Activated T-cell treated with anti-CD3 and anti-CD28 coated beads, Interleukin-2, amount 50 U/mL, for 72 hours (primary cell): ENCODE measurements around the gene TEKT1. TPM values are rescaled to one million over a fixed set of nuclear protein-coding genes. Genes with fewer than 3 reads are reported as not detected.
"Not testable (repeated sequence)": the region's sequence is repeated elsewhere in the genome, so short reads cannot be mapped to it uniquely, and the experiment has no call there.

Experiments
- ATAC-seq, 2 donors: fragments of 150-1000 bp; cut with Tn5 transposase; replicated peaks in 1 of 2; 2 replicates each; pipeline ENCODE4 v1.10.0; 2021; ENCODE audit warnings: moderate library complexity in 2 of 2, mild to moderate bottlenecking in 1 of 2
- DNase-seq, 2 donors: peaks; one replicate each; pipeline ENCODE4 v3.0.0; 2021 to 2022; ENCODE audit warnings: mixed read lengths in 1 of 2
- H3K27ac Mint-ChIP-seq: one replicate; pipeline ENCODE4 v1.8.0; 2022; ENCODE audit warnings: mild to moderate bottlenecking, moderate library complexity, mixed read lengths
- H3K27me3 Mint-ChIP-seq: one replicate; pipeline ENCODE4 v1.8.0; 2022; ENCODE audit warnings: low read depth, mixed read lengths
- H3K36me3 Mint-ChIP-seq, 2 donors: one replicate each; pipeline ENCODE4 v1.8.0; 2022; ENCODE audit warnings: mixed read lengths in 2 of 2, mild to moderate bottlenecking in 1 of 2; ENCODE audit not compliant: insufficient read depth in 2 of 2
- H3K4me1 Mint-ChIP-seq: one replicate; pipeline ENCODE4 v1.8.0; 2022; ENCODE audit warnings: low read depth, mixed read lengths
- H3K4me3 Mint-ChIP-seq, 2 donors: one replicate each; pipeline ENCODE4 v1.8.0; 2022; ENCODE audit warnings: mild to moderate bottlenecking in 2 of 2, mixed read lengths in 2 of 2, moderate library complexity in 2 of 2
- H3K9me3 Mint-ChIP-seq, 2 donors: one replicate each; pipeline ENCODE4 v1.8.0; 2022; ENCODE audit warnings: mixed read lengths in 2 of 2
- total RNA-seq, 2 donors: library from RNA; stranded (reverse); gene quantifications; one replicate each; pipeline ENCODE4 v1.2.3, GENCODE V29; 2022

The TEKT1 gene
- total RNA-seq, 2 donors from 2014 or later: not detected

GRCh38 chr17:6775871-6776405, 55.6 kb downstream of the TEKT1 start, which contains the start of gene FBXO39:
Gene FBXO39, plus strand, starts transcription at chr17:6776215. Its CDS starts 3,654 bp downstream, at chr17:6779869.
- H3K4me1 Mint-ChIP-seq: no peaks in the 10 kb centered on the region
- no peak within 1 kb of the TSS for H3K27ac Mint-ChIP-seq
- DNase-seq: no peak
- H3K9me3 Mint-ChIP-seq: peaks cover 9 to 15% of the 10 kb centered on the region in 2 donors
- peak within 1 kb of the TSS in 1 of 2 donors; percentile 62 for H3K4me3 Mint-ChIP-seq
- peaks cover 33 to 35% of the 10 kb centered on the region in 2 donors for H3K36me3 Mint-ChIP-seq
- H3K27me3 Mint-ChIP-seq: peaks cover 43% of the 10 kb centered on the region
- ATAC-seq: no peak

- not testable (repeated sequence) for DNase-seq, ATAC-seq, H3K4me3 Mint-ChIP-seq, H3K4me1 Mint-ChIP-seq, H3K27ac Mint-ChIP-seq
- peaks cover 35 to 42% of the 10 kb centered on the region in 2 donors for H3K36me3 Mint-ChIP-seq
- H3K9me3 Mint-ChIP-seq: peaks cover 9 to 15% of the 10 kb centered on the region in 2 donors
- peaks cover 43% of the 10 kb centered on the region for H3K27me3 Mint-ChIP-seq
These were observed 56.6 kb downstream of the TEKT1 start for GRCh38 chr17:6774906-6775305.

DNA sequence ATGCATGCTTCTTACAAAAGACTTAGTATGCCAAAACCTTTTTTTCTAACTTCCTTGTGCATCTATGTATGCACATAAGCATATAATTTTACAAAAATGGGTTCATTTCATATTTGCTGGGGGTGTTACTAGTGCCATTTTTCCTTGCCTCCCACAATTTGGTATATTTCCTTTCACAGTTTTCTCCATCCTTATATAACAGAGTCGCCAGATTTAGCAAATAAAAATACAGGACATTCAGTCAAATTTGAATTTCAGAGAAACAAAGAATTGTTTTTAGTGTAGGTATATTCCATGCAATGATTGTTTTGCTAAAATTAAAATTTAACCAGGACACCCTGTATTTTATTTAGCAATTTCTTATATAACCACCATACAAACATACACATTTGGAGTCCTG, 59.5 kb downstream of the TEKT1 start:
- Mint-ChIP-seq H3K4me1 (no peaks in the 10 kb centered on the region), H3K36me3 (peaks cover 54 to 67% of the 10 kb centered on the region in 2 donors), H3K27ac (no peak overlapping the region), H3K27me3 (peaks cover 18% of the 10 kb centered on the region), H3K4me3 (no peak overlapping the region), H3K9me3 (peaks cover 22 to 24% of the 10 kb centered on the region in 2 donors)
- no peak for DNase-seq
- no peak for ATAC-seq

- peaks cover 49 to 73% of the 10 kb centered on the region in 2 donors for H3K36me3 Mint-ChIP-seq
These were observed 63.1 kb downstream of the TEKT1 start for GRCh38 chr17:6768447-6768846.

GRCh38 chr17:6761779-6762178, 69.8 kb downstream of the TEKT1 start:
- peaks cover 15% of the 10 kb centered on the region for H3K4me1 Mint-ChIP-seq
- peaks cover 15 to 26% of the 10 kb centered on the region in 2 donors for H3K36me3 Mint-ChIP-seq
- H3K27ac Mint-ChIP-seq: no peak overlapping the region

More at GRCh38 chr17:6768447-6768846, 63.1 kb downstream of the TEKT1 start:
- H3K27me3 Mint-ChIP-seq: no peaks in the 10 kb centered on the region
- no peaks in the 10 kb centered on the region for H3K4me1 Mint-ChIP-seq
- DNase-seq (no peak), ATAC-seq (no peak)
- H3K27ac Mint-ChIP-seq: no peak overlapping the region
- H3K9me3 Mint-ChIP-seq: peaks cover 25 to 26% of the 10 kb centered on the region in 2 donors
- H3K4me3 Mint-ChIP-seq: no peak overlapping the region

DNA sequence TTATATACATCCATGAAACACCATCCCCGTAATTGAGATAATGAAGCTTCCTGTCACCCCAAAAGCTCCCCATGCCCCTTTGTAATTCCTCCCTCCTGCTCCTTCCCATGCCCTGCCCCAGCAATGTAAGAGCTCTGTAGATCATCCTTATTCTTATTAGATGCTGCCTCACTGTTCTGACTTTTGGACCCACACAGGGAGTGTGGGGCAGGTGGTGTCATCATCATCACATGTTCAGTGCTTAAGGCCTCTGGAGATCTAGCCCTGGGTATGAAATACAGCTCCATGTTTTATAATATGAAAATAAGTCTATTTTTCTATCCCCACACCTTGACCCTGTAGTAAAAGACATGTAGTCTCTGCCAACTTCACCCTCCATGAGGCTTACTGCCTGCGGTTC, 73.8 kb downstream of the TEKT1 start:
- Mint-ChIP-seq H3K36me3 (peaks cover 5% of the 10 kb centered on the region in 2 donors), H3K4me1 (peaks cover 50% of the 10 kb centered on the region), H3K4me3 (peak overlapping the region; percentile 48 to 55), H3K27ac (peak overlapping the region; percentile 34), H3K9me3 (no peaks in the 10 kb centered on the region), H3K27me3 (no peaks in the 10 kb centered on the region)
- ATAC-seq (no peak), DNase-seq (no peak)

More at GRCh38 chr17:6761779-6762178, 69.8 kb downstream of the TEKT1 start:
- no peak for DNase-seq
- Mint-ChIP-seq H3K4me3 (no peak overlapping the region), H3K27me3 (no peaks in the 10 kb centered on the region), H3K9me3 (peaks cover 9 to 11% of the 10 kb centered on the region in 2 donors)
- no peak for ATAC-seq

DNA sequence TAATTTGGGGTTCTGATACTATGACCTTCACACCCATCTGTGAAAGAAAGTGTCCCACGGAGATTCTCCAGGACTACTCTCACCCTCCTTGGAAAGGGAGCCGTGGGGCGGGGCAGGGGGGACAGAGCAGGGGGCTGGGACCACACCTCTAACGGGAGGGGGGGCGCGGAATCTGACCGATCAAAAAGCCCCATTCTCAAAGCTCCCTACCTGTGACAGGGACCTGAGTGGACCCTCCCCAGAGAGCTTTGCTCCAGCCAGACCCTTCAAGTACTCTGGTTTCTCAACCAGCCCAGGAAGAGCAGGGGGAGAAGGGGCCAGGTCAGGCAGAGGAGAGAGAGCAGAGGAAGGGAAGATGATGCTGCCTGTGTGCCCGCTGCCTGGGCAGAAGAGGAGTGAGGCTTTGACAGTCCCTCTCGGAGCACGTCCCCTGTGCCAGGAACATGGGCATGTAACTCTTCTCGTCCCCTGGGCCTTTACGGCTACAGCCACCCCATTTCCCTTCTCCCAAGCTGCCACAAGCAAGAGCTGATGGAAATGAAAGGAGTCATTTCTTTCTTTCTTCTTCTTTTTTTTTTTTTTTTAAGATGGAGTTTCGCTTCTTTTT, 75.0 kb downstream of the TEKT1 start:
- Mint-ChIP-seq H3K9me3 (no peaks in the 10 kb centered on the region), H3K4me1 (peaks cover 60% of the 10 kb centered on the region), H3K36me3 (peaks cover 5% of the 10 kb centered on the region in 2 donors), H3K27ac (peak overlapping the region; percentile 77), H3K27me3 (no peaks in the 10 kb centered on the region), H3K4me3 (peak overlapping the region; percentile 85 to 88)
- peak; percentile 28 to 29 for ATAC-seq
- peak in 1 of 2 donors; percentile 24 for DNase-seq

GRCh38 chr17:6755731-6756184, 75.8 kb downstream of the TEKT1 start, which contains the start of gene XAF1:
Gene XAF1, plus strand, starts transcription at chr17:6756046. Its CDS starts 33 bp downstream, at chr17:6756079.
- ATAC-seq: peak; percentile 55 to 64
- Mint-ChIP-seq H3K27me3 (no peaks in the 10 kb centered on the region), H3K4me3 (peak within 1 kb of the TSS; percentile 85 to 88), H3K9me3 (no peaks in the 10 kb centered on the region), H3K27ac (peak within 1 kb of the TSS; percentile 77), H3K4me1 (peaks cover 60% of the 10 kb centered on the region), H3K36me3 (peaks cover 4 to 5% of the 10 kb centered on the region in 2 donors)
- DNase-seq: peak; percentile 38 to 47

- DNase-seq (no peak), ATAC-seq (no peak)
- Mint-ChIP-seq H3K4me3 (peak overlapping the region; percentile 85 to 88), H3K9me3 (no peaks in the 10 kb centered on the region), H3K27ac (peak overlapping the region; percentile 49), H3K27me3 (no peaks in the 10 kb centered on the region), H3K36me3 (peaks cover 4 to 5% of the 10 kb centered on the region in 2 donors), H3K4me1 (peaks cover 60% of the 10 kb centered on the region)
These were observed 76.2 kb downstream of the TEKT1 start for GRCh38 chr17:6755281-6755680.

- Mint-ChIP-seq H3K27ac (no peak overlapping the region), H3K27me3 (no peaks in the 10 kb centered on the region), H3K36me3 (peaks cover 4 to 5% of the 10 kb centered on the region in 2 donors), H3K4me3 (peak overlapping the region; percentile 38 to 54), H3K4me1 (peaks cover 60% of the 10 kb centered on the region), H3K9me3 (no peaks in the 10 kb centered on the region)
- ATAC-seq (no peak), DNase-seq (no peak)
These were observed 78.0 kb downstream of the TEKT1 start for GRCh38 chr17:6753546-6753945.

DNA sequence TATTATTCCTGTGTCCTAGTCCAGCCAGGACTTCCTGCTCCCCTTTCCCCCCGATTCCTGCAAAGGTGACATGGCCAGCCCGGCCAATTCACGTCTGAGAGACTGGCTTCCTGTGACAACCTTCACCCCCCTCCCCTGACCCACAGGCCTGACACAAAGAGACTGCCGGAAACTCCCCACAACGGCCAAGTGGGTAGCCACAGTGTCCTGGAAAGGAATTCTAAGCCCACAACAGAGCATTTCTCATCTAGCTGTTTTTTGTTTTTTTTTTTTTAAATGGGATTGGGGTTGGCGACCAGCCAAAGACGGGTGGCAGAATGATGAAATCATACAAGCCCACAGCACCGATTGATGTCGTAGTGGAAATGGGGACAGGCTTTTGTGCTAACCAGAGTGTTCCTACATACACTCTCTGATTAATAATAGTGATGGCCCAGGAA, 78.5 kb downstream of the TEKT1 start:
- H3K9me3 Mint-ChIP-seq: no peaks in the 10 kb centered on the region
- no peaks in the 10 kb centered on the region for H3K27me3 Mint-ChIP-seq
- H3K4me1 Mint-ChIP-seq: peaks cover 58% of the 10 kb centered on the region
- ATAC-seq: peak; percentile 44 to 58
- H3K27ac Mint-ChIP-seq: peak overlapping the region; percentile 93
- H3K36me3 Mint-ChIP-seq: peaks cover 1 to 2% of the 10 kb centered on the region in 2 donors
- peak overlapping the region; percentile 38 to 59 for H3K4me3 Mint-ChIP-seq
- peak; percentile 39 to 62 for DNase-seq

DNA sequence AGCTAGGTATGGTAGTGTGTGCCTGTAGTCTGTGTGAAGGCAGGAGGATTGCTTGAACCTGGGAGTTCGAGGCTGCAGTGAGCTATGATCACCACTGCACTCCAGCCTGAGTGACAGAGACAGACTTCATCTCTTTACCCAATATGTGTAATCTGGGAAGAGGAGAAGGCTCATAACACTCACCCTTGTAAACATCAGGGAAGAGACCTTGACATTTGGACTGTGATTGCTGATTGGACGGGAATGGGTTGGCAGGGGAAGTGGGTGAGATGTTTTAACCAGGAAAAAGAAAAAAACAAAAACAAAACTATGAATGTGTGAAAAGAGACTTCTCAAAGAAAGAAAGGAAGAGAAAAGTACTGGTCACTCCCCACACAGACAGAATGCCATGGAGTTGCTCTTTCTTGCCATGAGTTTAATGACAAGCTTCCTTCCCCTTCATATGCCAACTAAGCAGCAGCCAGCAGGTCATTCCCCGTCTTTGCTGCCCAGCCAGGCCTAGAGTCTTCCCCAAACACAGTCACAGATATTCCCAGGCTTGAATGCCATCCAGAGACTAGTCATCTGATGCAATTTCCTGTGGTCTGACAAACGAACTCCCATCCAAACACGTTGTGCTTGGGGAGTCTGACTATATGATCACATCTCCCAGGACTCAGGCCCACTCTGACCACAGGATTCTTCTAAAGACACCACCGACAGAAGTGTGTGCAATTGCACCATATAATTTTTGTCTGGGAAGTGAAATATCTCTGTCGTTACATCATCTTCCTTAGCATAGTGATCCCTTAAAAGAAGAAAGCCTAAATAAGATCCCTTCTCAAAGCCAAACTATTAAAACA, 79.2 kb downstream of the TEKT1 start:
- peak overlapping the region; percentile 93 for H3K27ac Mint-ChIP-seq
- no peak for DNase-seq
- no peaks in the 10 kb centered on the region for H3K27me3 Mint-ChIP-seq
- peaks cover 50% of the 10 kb centered on the region for H3K4me1 Mint-ChIP-seq
- no peaks in the 10 kb centered on the region for H3K9me3 Mint-ChIP-seq
- no peak for ATAC-seq
- H3K36me3 Mint-ChIP-seq: peaks cover 0 to 2% of the 10 kb centered on the region in 2 donors
- peak overlapping the region in 1 of 2 donors; percentile 59 for H3K4me3 Mint-ChIP-seq

GRCh38 chr17:6749519-6749918, 82.0 kb downstream of the TEKT1 start:
- no peaks in the 10 kb centered on the region for H3K27me3 Mint-ChIP-seq
- no peaks in the 10 kb centered on the region for H3K9me3 Mint-ChIP-seq
- H3K36me3 Mint-ChIP-seq: no peaks in the 10 kb centered on the region
- H3K4me1 Mint-ChIP-seq: peaks cover 26% of the 10 kb centered on the region
- no peak overlapping the region for H3K27ac Mint-ChIP-seq
- ATAC-seq (no peak), DNase-seq (no peak)
- no peak overlapping the region for H3K4me3 Mint-ChIP-seq
